Measurements from ENCODE around the gene NUP188.

Gene NUP188

GRCh38 chr9:128947527-128948301, at the start of gene NUP188, which contains the start of gene DOLK:
Gene NUP188, plus strand, starts transcription at chr9:128947699. Its CDS starts 21 bp downstream, at chr9:128947720.
Gene DOLK, minus strand, starts transcription at chr9:128947603. Its CDS starts 300 bp downstream, at chr9:128947303.
- DNase-seq: peak; percentile 97

- no peak for DNase-seq
These were observed 49.1 kb upstream of the NUP188 start for GRCh38 chr9:128898382-128898781.

- no peak for DNase-seq
These were observed 48.5 kb upstream of the NUP188 start for GRCh38 chr9:128898845-128899565.

GRCh38 chr9:128899566-128900322, 47.8 kb upstream of the NUP188 start:
- DNase-seq: no peak

GRCh38 chr9:128901379-128901778, 46.1 kb upstream of the NUP188 start:
- no peak for DNase-seq

- DNase-seq: no peak
These were observed 45.7 kb upstream of the NUP188 start for GRCh38 chr9:128901822-128902221.

GRCh38 chr9:128902351-128903078, 45.0 kb upstream of the NUP188 start:
- DNase-seq: no peak

GRCh38 chr9:128903079-128903461, 44.4 kb upstream of the NUP188 start:
- DNase-seq: no peak

- no peak for DNase-seq
These were observed 43.5 kb upstream of the NUP188 start for GRCh38 chr9:128903871-128904620.

- no peak for DNase-seq
These were observed 41.5 kb upstream of the NUP188 start for GRCh38 chr9:128905964-128906363.

- DNase-seq: no peak
These were observed 40.8 kb upstream of the NUP188 start for GRCh38 chr9:128906741-128907140.

- DNase-seq: no peak
These were observed 39.1 kb upstream of the NUP188 start for GRCh38 chr9:128908372-128908771.

GRCh38 chr9:128909859-128910258, 37.6 kb upstream of the NUP188 start:
- DNase-seq: no peak

GRCh38 chr9:128910906-128911305, 36.6 kb upstream of the NUP188 start:
- DNase-seq: no peak

- no peak for DNase-seq
These were observed 35.9 kb upstream of the NUP188 start for GRCh38 chr9:128911529-128912035.

- DNase-seq: peak; percentile 51
These were observed 35.1 kb upstream of the NUP188 start for GRCh38 chr9:128912270-128912853.

GRCh38 chr9:128913048-128913900, 34.2 kb upstream of the NUP188 start:
- DNase-seq: no peak

GRCh38 chr9:128913995-128914772, 33.3 kb upstream of the NUP188 start:
- DNase-seq: no peak

GRCh38 chr9:128916204-128916603, 31.3 kb upstream of the NUP188 start:
- DNase-seq: no peak

- no peak for DNase-seq
These were observed 30.8 kb upstream of the NUP188 start for GRCh38 chr9:128916745-128917144.
